ENCODE measurements around the gene EZR. TPM values are rescaled to one million over a fixed set of nuclear protein-coding genes. Genes with fewer than 3 reads are reported as not detected.

Gene EZR
- total and polyA plus RNA-seq, 9 of the 15 experiments (the other 6 are each of a cell fraction or from before 2014, with no cell fraction given), result 36.5 to 162 (median 104) TPM

DNA sequence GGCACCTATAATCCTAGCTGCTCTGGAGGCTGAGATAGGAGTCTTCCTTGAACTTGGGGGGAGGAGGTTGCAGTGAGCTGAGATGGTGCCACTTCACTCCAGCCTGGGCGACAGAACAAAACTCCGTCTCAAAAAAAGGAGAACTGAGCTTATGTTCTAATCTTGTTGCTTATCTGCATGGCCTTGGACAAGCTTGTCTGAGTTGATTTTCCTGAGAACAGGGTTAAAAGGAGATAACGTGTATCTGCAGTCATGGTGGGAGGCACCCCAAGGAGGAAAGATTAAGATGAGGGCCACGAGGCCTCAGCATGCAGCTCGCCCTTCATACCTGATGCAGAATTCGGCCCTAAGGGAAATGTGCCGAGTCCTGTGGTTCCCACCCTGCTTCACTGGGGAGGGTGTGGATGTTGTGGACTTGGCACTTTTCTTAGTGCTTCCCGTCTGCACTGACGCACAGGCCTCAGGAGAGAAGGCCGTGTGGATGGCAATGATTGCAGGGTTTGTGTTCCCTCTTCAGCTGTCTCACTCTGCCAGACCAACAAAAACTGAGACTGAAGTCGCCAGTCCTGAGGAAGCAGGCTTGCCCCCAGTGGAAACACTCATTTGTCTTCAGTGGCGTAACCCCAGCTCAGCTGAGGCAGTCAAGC lies 56.3 kb downstream of the EZR start (continued):
- TF ChIP-seq MGA (IDR thresholded peaks at IDR 0.05), result peak; percentile 76; the same call in 1 of the 2 replicates
- TF ChIP-seq BHLHE40 (IDR thresholded peaks at IDR 0.05; ENCODE audit: low read length), result no peak; the same call in none of the 2 replicates
- no peak for TF ChIP-seq CHD4 (IDR thresholded peaks at IDR 0.05; ENCODE audit: insufficient read depth, insufficient replicate concordance, low read depth, low read length, poor library complexity, severe bottlenecking)
- TF ChIP-seq MAFF (IDR thresholded peaks at IDR 0.05; ENCODE audit: low read length), result no peak; the same call in 1 of the 2 replicates
- TF ChIP-seq, protein P1, sequence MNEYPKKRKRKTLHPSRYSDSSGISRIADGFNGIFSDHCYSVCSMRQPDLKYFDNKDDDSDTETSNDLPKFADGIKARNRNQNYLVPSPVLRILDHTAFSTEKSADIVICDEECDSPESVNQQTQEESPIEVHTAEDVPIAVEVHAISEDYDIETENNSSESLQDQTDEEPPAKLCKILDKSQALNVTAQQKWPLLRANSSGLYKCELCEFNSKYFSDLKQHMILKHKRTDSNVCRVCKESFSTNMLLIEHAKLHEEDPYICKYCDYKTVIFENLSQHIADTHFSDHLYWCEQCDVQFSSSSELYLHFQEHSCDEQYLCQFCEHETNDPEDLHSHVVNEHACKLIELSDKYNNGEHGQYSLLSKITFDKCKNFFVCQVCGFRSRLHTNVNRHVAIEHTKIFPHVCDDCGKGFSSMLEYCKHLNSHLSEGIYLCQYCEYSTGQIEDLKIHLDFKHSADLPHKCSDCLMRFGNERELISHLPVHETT (CRISPR knock-in tag; conservative IDR thresholded peaks at IDR 0.05 in 1 of 2, IDR thresholded peaks at IDR 0.05 in 1 of 2), result peak in 1 of 2 experiments; percentile 88; a peak in 2 of 4 replicates
- TF ChIP-seq BCLAF1 (IDR thresholded peaks at IDR 0.05; ENCODE audit: borderline replicate concordance in 1 of 2, control insufficient read depth in 1 of 2, low read depth in 2 of 2, low read length in 1 of 2), result no peak
